NCI-H2081 treated with DMSO at 0.1 percent for 48 hours (cell line): ENCODE data around the gene SP3.

ENCODE experiments used
- DNase-seq: peaks from one replicate; lab custom pipeline; 2025; lab: John Stamatoyannopoulos, UW

Gene SP3

GRCh38 chr2:173966274-173967098 is 1.3 kb upstream of the SP3 start:
- DNase-seq = no peak

DNA sequence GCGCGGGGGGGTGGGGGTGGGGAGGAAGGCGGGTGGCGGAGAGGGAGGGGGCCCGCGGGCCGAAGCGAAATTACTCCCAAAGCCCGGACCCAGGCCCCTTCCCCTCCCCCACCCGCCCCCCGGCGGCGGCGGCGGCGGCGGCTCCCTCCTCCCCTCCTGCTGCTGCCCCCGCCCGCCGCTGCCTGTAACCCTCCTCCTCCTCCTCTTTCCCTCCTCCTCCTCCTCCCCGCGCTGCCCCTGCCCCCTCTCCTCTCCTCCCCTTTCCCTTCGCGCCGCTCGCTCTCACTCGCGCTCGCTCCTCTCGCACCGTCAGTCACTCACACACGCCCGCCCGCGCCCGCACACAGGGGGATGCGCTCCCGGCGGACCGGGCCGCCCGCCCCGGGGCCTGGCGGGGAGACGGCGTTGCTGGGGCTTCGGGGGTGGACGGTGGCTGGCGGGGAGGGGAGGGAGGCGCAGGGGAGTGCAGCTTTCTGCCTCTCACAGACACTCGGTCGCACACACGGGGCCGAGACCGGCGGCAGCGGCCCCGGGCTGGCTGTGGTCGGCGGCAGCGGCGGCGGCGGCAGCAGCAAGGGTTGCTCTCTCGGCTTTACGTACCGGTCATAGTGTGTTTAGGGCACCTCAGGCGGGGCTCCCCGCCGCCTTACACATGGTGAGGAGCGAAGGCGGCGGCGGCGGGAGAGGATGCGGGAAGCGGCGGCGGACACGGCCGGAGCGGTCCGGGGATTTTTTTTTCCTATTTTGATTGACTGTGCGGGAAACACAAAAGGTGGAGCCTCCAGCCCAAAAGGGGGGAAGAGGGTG is 405 bp downstream of the SP3 start:
- DNase-seq = no peak

DNA sequence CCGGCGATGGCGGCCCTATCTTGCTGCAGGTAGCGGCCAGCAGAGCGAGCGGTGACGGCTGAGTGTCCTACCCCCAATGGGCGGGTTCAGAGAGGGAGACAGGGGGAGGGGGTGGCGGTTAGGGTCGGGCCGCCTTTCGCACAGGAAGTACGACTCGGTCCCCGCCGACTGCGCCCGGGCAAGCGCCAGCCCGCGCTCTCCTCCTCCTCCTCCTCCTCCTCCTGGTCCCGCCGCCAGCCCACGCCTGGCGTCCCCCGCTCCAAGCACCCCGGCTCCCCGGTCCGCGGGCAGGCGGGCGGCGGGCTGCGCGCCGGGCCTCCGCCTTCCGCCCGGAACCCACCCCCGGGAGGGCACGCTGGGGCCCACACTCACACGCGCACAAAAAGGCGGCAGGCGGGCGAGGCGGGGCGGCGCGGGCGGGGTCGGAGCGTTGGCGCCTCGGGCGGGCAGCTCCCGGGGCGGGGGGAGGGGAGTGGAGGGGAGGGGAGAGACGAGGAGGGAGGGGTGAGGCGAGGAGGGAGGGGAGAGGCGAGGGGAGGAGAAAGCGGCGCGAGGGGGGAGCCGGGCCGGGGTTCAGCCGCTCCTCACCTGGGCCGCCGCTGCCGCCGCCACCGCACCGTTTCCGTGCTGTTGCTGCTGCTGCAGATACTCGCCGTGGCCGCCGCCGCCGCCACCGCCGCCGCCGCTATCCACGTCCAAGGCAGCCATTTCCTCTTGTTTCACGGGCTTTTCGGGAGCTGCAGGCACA is 1.2 kb downstream of the SP3 start:
- DNase-seq = peak; percentile 74

GRCh38 chr2:173963323-173963816 is 1.8 kb downstream of the SP3 start:
- no peak for DNase-seq

DNA sequence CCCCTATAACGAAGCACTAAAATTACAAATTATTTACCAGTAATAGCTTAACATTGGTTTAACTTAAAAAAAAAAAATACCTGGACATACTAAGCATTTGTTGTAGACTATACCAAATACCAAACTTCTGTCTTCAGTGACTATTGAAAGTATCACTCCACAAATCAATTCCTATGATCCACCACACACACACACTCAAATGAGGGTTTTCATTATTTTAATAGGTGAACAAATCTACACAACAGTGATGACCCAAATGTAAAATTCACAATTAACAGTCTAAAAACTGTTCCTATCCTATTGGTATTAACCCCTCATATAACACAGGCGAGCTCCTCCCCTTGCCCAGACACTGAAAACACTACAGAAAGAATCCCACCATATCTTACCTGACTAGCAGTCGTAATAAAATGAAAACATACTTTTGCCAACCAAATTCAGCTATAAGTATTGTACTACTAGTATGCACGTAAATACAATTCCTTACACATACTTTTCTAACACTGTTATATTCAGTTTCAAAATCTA is 2.5 kb downstream of the SP3 start:
- no peak for DNase-seq

DNA sequence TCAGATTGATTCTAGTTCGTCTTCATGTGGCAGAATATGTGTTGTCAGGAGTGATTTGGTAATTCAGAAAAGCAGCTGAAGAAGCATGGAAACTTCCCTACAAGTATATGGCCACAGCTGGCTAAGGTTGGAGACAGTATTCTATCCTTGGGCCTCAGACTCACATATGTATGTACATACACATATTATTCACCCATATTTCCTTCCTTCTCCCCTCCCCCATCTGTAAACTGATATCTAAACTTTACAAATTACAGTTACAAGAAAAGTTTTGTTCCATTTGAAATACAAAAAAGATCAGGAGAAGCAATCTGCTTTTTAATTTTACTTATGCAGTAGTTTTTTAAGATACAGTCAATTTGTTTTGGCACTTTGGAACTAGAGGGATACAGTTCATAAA is 3.1 kb downstream of the SP3 start:
- no peak for DNase-seq

DNA sequence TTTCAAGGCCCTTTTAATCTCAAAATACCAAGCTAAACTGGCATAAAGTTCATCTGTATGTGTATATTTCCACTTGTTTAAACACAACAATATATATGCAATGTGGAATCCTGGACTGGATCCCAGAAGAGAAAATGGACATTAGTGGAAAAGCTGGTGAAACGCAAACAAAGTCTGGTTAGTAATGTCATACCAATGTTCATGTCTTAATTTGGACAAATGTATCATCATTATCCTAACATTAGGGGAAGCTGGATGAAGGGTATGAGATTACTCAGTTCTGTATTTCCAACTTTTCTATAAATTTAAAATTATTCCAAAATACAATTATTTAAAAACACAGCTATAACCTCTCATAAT is 3.8 kb downstream of the SP3 start:
- DNase-seq = peak; percentile 58

- DNase-seq = no peak
Observed at GRCh38 chr2:173959909-173960308, 5.3 kb downstream of the SP3 start.

GRCh38 chr2:173959358-173959884 is 5.8 kb downstream of the SP3 start:
- DNase-seq = no peak

DNA sequence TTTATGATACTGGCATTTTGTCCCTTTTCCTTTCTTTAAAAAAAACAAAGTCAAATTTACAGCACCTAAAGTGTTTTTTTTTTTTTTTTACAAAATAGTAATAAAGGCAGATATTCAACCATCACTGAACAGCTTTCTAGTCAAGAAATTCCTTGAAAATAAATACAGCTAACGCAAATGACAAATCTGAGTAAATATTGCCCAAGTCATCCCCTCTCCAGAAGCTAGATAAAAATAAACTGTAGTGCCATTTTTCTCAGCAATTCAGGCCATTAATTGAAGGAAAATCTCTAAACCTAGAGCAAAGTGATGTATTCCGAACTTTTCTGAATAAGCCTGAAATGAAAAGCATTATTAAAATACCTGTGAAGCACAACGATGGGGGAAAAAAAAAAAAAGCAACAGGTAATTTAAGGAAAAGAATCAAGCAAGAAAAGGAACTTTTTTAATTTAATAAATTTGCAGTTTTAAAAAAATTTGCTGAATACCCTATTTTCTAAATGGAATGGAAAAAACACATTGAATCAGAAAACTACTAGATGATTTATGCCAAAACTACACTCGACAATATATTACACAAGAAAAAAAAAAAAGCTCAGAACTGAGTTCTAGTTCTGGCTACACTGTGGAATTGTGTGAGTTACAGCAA is 6.9 kb downstream of the SP3 start:
- no peak for DNase-seq

DNA sequence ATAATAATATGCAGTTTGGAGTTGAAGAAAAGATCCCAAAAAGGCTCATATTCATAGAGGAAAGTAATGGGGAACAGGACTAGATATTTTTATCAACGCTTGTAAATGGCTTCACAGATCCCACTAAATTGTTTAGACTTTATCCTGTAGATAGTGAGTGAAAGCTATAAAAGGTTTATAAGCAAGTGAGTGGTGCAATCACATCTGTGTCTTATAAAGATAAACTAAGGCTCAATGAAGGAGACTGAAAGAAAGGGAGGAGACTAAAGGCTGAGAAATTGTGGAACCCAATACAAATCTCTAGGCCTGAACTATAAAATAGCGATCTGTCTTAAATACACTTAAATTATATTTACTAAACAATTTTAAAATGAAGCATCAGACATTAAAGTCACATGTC is 7.7 kb downstream of the SP3 start:
- no peak for DNase-seq

DNA sequence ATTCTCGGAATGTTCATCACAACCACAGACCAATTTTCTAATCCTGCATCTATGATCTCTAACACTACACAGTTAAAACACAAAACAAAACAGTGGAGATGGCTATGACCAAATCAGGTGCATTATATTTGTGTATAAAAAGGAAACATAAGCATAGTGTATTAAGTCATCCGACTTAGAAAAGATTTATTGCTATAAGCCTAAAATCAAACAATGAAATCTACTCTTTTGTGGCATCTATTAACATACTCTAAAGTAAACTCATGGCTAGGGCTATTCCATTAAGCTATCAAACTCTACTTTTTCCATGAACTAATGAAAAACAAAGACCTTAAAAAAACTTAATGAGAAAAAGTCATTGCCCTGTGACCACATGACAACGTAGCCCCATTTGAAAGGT is 8.7 kb downstream of the SP3 start:
- DNase-seq = no peak

- no peak for DNase-seq
Observed at GRCh38 chr2:173955867-173956266, 9.3 kb downstream of the SP3 start.

DNA sequence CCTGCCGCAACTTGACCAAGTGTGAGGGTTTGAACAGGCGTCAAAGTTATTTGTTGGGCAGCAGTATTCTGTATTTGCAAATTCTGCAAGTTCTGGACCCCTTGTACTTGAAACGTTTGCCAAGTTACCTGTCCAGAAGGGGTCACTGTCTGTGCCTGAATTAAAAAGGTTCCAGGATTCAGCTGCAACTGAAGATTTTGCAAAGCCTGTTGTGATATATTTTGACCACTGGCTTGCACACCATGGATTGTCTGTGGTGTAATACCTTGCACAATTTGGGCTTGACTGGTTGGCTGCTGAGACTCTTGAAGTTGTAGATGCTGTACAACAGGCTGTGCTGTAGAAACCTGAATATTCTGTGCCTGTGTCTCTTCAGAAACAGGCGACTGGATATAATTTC is 10.2 kb downstream of the SP3 start:
- DNase-seq = no peak

DNA sequence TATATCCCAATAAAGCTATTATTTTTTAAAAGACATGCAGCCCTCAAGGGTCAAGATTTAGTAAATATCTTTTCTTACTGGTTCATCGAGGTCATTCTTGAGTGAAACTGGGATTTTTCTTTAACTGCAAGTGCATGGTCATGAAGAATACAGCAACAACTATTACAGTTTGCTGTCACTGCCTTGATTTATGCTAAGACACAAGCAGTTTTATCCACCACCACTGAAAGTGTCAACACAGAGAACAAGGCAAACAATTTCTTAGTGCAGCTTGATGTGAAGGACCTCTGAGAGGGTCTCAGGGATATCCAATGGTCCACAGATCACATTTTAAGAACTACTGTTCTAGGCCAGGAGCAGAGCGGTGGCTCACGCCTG is 12.1 kb downstream of the SP3 start:
- no peak for DNase-seq

GRCh38 chr2:173952267-173953046 is 12.7 kb downstream of the SP3 start:
- no peak for DNase-seq

DNA sequence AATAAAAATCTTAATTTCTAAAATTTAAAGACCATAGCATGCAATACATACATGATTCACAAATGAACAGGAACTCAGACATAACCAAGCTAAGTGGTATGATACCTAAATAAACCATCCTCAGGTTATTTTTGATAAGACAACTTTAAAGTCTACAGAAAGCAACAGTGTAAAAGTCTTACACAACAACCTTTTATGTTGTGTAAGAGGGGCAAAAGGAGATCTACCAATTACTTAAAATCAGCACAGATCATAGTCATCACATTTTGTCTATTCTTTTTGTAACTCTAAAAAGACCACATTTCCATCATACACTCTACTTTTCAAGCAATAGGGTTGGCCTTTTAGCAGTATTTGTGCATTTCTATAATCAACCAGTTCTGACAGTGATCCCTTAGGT is 16.3 kb downstream of the SP3 start:
- no peak for DNase-seq

DNA sequence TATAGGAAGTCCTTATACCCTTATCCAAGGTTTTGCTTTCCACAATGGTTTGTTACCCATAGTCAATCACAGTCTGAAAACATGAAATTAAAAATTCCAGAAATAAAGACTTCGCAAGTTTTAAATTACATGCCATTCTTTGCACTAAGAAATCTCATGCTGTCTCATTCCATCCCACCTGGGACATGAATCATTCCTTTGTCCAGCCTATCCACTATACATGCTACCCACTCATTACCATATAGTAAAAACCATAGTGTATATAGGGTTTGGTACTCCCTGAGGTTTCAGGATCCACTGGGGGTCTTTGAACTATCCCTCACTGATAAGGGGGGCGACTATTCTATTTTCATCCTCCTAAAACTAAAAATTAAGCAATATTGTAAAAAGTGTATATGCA is 17.0 kb downstream of the SP3 start:
- DNase-seq = no peak

- DNase-seq = no peak
Observed at GRCh38 chr2:173947131-173947530, 18.0 kb downstream of the SP3 start.

- no peak for DNase-seq
Observed at GRCh38 chr2:173943738-173944137, 21.4 kb downstream of the SP3 start.
